Posterior vena cava (tissue), 2 donors: ENCODE measurements around the gene FAM3D. TPM values are rescaled to one million over a fixed set of nuclear protein-coding genes. Genes with fewer than 3 reads are reported as not detected.

Experiments used
- total RNA-seq, 2 donors: library from RNA; stranded (reverse); fragmentation: NEBNext Ultra II Directional; extraction: Animal tissue kit (Norgen Biotek cat#: 25700); gene quantifications; one replicate each; pipeline ENCODE4 v1.2.1, GENCODE V29; 2021
- donor health status: DM: yes; HTN: yes; CAD: no.
- donor health status: DM: yes; HTN: yes; CAD: no.

Gene FAM3D
- total RNA-seq, 2 donors from 2014 or later: not detected

Other genes with a start within 250 kb of the FAM3D start
- gene PDHB, start 232.9 kb downstream of the FAM3D start, total RNA-seq: 10 to 100 TPM; 60.4 to 68.7 TPM
- gene KCTD6, start 174.7 kb downstream of the FAM3D start, total RNA-seq: 10 to 100 TPM in 1 of 2 donors, 1 to 10 TPM in 1; 7.5 to 10.6 TPM
- gene ACOX2, start 129.6 kb downstream of the FAM3D start, total RNA-seq: 10 to 100 TPM; 11.9 to 20.6 TPM
- 10 to 100 TPM; 22.9 to 38.7 TPM for gene FAM107A, start 89.4 kb downstream of the FAM3D start, total RNA-seq